Measurements from ENCODE around the gene FYN. TPM values are rescaled to one million over a fixed set of nuclear protein-coding genes. Genes with fewer than 3 reads are reported as not detected.
"Not testable (repeated sequence)": the region's sequence is repeated elsewhere in the genome, so short reads cannot be mapped to it uniquely, and the experiment has no call there.

The FYN gene
- total RNA-seq, 1 experiment from 2014 or later: 95.8 TPM

DNA sequence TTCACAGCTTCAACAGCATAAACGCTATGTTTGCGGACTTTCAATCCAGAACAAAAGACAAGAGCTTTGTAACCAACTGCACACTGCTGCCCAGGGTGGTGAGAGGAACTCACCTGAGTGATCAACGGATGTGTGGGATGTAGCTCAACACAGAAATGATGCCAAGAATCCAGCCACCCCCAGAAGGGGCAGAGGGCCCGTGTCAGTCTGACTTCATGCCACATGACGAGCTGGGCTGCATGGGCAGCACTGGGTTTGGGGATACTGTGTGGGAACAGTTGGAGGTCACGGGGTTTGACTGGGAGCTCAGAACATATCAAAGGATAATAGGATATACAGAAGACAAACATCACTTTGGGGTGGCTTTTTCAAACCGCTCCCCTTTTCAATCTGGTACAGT lies 188.2 kb downstream of the FYN start:
- no peak for DNase-seq (ENCODE audit: low read depth)

DNA sequence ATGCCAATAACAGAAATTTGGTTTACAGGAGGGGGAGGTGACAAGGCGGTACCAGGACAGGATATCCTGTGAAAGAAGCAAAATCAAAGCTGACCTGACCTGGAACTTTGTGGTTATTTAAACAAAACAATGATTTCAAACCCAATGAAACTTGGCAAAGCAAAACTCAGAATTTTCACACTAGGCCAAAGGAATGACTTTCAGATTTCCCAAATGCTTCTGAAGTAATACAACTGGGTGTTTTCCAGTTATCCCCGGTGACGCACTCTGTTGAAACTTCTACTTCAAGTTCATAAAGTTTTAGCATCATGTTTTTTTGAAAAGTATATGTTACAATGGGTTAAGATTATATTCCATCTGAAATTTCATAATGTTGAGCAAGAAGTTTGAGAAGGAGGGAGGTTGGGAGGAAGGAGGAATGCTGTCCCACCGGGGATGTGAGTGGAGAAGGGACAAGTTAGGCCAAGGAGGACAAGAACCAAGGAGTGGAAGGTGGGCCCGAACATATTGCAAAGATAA lies 189.4 kb downstream of the FYN start:
- peak; percentile 77 for DNase-seq (ENCODE audit: low read depth)

DNA sequence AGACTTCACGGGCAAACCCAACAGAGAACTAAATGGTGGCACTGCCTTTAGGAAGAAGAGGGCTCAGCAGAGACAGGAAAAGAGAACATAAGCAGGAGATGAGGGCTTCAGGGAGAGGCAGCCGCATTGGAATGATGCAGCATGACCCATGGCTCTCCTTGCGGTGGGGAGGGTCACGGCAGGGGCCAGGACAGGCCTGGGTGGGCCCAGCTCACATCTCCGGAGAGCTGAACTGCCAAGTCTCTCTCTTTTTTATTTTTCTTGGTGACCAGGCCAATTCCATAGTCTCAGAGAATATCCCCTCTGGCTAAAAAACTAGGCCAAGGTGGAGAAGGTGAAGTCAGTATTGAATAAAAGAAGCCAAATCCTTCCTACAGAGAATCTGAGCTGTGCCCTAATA lies 190.1 kb downstream of the FYN start:
- no peak for DNase-seq (ENCODE audit: low read depth)

DNA sequence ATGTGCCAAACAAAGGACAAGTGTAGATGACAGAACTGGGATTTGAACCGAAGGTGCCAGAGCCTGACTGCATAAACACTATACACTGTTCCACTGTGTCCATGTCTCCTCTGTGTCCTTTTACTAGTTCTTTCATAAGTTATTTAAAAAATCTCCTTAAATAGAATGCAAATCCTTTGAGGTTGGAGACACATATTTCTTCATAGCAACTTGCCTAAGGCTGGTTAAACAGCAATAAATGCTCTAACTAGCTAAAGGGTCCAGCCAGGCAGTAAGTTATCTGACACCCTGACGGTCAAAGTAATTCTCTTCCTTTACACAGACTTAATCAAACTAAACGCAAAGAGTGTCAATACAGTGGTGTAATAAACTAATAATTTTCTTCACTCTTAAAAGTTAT lies 191.4 kb downstream of the FYN start:
- DNase-seq (ENCODE audit: low read depth): no peak

DNA sequence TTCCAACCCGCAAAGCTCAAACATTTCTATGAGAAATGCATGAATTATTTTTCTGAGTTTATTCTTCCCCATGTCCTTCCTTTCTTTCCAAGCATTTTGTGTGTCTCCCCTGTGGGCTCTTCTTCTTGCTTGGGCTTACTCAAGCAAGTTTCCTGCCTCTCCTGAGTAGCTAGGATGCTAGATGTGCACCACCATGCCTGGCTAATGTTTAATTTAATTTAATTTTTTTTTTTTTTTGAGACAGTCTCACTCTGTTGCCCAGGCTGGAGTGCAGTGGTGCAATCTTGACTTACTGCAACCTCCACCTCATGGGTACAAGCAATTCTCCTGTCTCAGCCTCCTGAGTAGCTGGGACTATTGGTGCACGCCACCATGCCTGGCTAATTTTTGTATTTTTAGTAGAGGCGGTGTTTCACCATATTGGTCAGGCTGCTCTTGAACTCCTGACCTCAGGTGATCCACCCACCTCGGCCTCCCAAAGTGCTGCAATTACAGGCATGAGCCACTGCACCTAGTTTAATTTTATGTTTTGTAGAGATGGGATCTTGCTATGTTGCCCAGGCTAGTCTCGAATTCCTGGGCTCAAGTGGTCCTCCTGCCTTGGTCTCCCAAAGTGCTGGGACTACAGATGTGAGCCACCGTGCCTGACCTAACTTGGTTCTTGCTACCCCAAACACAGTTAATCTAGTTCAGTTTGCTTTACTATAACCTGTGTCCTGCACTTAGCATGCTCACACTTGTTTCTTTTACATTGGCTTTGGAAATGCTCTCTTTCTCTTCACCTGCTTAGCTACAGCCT lies 192.2 kb downstream of the FYN start:
- DNase-seq (ENCODE audit: low read depth): not testable (repeated sequence)

DNA sequence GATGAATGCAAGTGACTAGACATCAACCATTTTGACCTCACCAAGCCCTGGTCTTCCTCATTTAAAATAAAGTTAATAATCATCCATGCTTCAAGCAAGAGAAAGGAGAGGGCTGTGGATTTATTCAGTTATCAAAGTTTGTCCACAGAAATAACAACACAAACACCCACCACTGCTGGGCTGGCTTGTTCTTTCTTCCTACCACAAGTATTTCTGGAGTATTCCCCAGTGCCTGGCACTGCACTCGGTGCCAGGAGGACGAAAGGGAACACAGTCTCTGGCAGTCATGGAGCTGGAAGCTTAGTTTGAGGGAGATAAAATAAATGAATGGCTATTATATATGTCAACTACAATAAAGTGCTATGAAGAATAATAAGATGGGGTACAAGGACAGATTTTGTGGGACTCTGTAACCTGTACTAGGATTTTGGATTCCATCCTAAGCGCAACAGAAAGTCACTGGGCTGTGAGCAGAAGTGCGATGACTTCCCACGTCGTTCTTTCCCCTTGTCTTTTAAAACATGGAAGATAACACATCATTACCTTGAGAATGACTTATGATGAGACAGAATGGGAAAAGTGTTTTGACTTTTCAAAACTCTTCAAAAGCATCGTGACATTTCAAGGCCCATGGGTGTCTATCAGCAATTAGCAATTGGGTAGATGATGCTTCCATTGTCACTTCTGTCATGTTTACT lies 193.1 kb downstream of the FYN start:
- DNase-seq (ENCODE audit: low read depth): peak; percentile 14

DNA sequence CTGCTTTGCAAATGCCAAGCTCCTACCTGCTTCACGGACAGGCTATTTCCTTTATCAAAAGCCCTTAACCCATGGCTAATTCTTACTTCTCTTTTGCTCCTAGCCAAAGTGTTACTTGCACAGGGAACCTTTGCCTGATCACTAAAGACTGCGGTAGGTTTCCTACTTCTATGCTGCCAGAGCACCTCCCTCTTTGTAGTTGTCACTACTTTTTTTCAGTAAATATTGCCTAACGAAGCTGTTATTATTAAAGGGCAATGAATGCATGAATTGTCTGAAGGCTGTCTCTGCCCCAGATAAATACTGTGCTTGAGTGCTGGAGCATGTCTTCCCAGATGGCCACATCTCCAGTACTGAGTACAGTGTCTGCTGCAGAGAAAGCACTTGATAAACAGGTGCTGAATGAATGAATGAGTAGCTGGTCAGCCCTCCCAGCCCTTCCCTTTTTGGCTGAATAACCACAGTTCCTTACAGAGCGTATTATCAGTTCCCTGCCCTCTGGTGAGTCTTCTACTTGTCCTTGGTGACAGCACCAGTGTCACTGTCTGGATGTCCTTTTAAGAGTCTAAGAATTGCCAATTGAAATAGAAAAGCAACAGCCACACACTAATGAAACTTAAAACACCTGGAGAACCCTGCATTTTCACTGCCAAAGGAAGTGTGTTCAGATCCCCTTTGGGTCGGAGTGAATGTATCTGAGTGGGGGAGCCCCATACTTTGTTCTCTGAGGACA lies 194.0 kb downstream of the FYN start:
- DNase-seq (ENCODE audit: low read depth): no peak

DNA sequence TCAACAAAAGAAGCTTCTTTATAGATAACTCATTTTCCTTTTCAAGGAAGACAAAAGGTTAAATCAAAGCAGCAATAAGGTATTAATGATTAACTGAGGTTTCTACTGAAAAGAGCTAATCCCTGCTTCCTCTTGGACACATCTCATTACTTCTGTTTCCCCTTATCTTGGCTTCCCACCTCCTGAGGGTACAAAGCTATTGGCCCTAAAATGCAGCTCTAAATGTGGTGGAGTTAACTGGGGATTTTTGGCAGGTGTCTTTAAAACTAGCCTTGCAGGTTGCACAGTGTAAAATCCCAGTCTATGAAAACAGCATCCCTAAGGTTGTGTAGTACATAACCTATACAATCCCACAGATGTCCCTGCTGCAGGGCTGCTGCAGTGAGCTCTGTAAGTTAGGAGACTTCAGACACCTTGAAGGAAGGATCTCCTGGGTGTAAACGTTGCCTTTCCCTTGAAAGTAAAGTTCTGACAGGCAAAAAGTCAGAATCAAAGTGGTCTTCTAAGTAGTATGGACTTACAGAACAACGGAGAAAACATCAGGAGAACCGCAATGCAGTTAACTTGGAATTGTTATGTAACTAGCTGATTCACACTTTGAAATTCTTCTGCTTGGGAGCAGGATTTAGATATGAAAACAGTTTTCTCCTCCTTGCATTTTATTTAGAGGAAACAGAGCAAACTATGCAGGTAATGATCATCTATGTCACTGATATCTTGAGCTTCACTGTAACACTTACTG lies 195.8 kb downstream of the FYN start:
- no peak for DNase-seq (ENCODE audit: low read depth)

DNA sequence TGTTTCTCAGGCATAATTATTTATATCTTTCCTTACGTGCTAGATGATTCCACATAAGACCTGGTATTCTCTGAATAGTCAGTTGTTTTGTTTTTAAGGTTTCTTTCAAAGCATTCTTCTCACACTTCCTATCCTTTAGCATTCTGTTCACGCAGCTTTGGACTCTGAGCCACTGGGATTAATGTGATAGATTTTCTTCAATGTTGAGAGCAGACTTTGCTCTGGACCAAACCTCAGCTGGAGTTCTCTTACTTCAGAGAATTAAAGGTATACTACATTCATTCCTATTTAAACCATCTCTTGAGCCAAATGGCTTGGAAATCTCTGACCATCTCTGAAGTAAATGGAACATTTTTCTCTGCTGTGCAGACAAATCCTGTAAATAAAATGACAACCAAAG lies 196.9 kb downstream of the FYN start:
- no peak for DNase-seq (ENCODE audit: low read depth)

DNA sequence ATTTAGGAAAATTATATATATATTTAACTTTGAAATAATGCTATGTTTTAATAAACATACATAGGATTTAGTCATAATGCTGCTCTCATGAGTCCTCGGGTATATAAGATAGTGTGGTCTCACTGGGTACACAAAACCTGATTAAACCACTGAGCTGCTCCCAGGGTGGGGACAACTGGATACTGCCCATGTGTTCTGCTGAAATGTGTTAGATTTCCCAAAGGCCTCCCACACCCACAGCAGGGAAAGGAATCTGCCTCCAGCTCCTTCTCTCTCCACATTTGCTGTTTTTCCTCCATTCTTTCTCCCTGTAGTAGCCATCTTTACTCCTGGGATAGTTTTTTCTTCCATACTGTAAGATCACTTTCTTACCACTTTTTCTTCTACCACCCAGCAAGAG lies 198.4 kb downstream of the FYN start:
- no peak for DNase-seq (ENCODE audit: low read depth)

DNA sequence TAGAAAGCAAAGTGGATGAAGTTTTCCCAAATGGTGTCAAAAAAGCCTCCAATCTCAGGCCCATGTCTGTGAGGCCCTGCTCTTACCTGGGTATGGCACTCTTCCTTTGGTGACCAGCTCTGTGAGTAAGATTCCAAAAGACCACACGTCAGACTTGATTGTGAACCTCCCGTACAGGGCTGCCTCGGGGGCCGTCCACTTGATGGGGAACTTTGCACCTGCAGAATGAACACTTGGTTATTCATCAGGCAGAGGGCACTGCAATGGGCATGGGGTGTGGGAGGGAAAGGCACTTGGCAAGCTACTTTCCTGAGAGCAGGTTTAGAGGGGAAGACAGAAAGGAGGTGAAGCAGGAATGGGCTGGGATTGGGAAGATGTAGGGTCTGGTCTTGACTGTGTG lies 198.8 kb downstream of the FYN start:
- no peak for DNase-seq (ENCODE audit: low read depth)

DNA sequence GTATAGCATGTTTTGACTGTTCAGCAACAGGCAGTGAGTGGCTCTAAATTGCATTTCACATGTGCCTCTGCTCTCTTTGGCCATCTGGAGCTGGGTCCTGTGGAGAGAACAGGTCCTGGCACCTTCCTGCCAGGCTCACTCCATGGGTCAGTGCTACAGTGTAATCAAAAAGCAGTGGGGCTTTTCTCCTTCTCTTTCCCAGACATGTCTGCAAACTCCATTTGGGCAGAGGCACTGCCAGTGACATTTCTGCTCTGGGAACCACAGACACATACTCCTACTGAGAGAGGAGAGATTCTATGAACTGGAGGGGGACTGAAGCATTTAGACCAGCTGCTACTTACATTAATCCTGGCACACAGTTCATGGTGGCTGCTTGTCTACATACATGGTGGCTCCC lies 199.3 kb downstream of the FYN start:
- no peak for DNase-seq (ENCODE audit: low read depth)

DNA sequence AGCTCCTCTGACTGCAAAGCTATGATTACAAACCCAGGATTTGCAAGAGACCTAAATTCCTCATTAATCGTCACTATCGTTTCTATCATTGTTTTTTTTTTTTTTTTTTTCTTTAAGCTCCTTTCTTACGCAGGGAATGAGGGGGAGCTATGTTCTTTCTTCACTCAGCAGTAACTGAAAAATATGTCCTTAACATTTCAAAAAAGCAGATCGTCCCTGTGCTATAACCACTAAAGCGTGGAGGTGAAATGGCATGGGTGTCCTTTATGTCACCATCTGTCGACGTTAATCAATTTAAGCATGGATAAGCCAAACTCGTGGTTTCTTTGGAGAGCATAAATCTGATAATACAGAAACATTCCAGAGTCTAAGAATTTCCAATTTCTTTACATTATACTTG lies 199.7 kb downstream of the FYN start:
- DNase-seq (ENCODE audit: low read depth): no peak

DNA sequence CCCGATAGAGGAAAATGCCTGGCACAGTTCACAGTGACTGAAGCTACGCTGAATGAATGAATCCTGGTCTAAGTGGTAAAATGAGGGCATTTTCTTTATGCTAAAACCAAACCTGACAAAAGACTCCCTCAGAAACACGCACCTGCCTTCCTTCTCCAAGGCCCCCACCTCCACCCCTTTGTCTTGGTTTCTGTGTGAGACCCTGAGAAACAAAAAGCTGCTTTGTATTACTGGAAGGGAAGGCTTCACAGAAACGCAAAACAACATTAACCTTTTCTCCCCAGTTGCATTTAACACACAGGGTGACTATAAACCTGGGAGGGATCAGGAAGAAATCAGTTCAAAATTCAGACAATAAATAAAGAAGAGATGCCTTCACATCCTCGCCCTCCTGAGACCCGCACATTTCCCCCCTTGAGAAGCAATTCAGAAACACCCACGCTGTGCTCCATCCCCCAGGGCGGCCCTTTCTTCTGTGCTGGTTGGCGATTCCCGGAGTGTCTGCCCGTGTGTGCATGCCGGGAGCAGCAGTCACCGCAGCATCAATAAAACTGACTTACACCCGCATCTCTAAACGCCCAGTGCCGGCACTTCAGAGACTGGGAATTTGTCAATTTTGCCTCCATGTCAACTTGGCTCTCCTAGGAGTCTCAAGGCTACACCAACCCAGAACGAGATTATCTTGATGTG lies 200.3 kb downstream of the FYN start:
- no peak for DNase-seq (ENCODE audit: low read depth)

DNA sequence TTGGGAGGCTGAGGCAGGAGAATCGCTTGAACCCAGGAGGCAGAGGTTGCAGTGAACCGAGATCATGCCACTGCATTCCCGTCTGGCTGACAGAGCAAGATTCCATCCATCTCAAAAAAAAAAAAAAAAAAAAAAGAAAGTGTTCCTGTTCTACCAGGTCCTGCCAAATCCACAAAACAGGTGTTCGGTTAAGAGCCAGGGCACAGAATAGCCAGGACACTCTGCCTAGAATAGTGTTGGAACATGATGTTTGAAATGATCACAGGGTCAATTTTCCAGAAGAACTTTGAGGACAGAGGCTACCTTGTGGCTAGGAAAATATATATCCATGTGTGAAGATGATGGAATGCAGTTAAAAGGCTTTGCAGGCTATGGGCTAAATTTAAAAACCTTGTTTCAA lies 203.9 kb downstream of the FYN start:
- no peak for DNase-seq (ENCODE audit: low read depth)

DNA sequence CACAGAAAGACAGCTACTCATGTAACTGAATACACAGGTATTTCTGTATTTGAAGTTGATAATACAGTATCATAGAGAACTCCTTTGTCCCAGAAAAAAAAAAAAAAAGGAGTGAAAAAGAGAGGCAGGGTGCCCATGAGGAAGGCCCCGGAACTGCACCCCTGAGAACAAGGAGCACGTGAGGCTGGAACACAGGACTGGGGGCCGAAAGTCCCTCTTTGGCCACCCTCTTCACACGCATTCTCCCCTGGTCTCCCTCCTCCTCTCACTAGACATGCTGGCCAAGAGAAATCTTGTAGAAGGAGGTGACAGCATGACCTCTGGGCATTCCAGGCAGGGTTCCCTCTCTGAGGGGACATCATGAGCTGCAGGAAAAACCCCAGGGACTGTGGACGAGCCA lies 204.8 kb downstream of the FYN start:
- DNase-seq (ENCODE audit: low read depth): no peak

DNA sequence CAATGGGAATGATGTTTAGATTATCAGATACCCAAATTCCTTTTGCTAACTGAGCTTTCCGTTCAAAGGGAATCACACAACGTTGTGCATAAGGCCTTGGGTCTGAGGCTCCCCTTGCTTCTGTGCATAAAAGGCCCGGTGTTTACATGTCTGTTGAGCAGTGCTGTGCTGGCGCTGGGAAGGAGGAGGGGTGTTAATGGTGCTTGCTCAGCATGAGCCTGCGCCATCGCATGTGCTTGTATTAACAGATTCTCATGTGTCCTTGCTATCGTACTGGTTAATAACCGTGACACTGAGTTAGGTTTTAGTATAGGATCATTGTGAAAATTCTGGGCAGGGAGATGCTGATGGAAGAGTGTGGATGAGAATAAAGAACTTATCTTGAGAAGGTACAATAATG lies 205.3 kb downstream of the FYN start:
- no peak for DNase-seq (ENCODE audit: low read depth)

DNA sequence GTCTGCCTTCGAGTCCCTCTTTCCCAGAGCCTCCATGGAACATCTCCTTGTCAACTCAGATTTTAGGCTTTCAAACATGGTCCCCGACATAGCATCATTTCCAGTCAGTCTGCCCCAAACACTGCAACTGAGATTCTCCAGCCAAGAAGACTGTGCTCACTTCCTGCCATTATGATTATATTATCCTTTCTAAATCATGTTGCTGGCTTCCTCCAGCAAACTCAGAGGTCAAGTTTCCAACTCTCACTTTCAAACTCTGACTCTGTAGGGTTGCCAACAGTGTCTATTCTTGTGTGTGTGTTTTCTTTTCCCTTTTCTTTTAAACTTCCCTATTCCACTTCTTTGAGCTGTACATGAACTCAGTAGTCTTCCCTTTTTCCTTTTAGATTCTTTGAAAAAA lies 206.4 kb downstream of the FYN start:
- DNase-seq (ENCODE audit: low read depth): no peak

DNA sequence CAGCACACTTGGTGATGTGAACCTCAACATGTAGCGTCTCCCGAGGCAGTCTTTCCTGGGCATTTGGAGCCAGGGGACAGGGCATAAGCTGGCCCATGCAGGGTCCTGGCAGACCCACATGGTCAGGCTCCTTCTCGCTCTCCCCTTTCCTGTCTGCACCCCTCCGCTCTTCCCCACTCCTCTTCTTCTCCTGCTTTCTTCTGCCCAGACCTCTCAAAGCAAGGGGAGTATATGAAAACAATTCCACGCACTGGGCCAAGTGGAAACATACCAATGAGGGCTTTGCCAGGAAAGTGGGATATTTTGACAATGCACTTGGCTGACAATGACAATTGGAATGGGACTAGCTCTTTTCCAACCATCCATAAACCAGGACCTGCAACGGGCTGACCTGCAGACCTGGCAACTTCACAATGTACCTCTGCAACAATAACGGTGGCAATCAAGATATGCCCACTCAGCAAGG lies 208.7 kb downstream of the FYN start:
- no peak for DNase-seq (ENCODE audit: low read depth)

DNA sequence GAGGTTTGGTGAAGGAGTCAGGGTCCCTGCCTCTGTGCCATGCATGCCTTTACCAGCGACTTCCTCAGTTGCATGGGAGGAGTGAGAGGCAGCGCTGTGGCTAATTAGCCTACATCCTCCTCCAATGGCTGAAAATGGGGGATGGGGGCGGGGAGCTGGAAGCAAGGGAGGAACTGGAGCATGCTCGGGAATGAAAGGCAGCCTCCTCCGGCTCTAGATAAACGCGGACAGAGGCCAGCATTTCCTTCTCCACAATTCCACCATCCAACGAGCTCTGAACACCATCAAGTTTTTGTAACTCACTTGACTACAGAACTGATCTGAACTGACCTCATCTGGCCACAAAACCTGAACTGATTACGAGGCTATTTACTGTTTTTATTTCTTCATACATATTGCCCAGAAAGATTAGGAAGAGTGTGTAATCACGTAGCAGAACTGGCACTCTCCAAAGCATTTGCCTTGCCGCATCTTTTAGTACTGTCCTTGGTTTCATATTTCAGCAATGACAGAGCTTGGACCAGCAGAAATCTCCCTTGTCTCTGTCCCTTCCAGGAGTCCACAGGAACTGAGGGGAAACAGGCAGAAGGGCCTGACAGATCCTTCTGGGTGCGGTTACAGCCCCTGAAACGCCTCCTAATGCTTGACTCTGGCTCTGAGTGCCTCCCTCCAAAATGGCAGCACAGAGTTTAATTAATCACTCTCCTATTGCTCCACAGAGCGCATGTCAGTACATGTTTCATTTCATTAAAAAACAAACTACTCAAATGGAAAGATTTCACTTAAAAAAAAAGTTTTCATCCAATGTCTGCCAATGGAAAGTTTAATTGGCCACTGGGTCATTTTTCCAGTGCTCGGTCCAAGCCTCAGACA lies 209.3 kb downstream of the FYN start:
- DNase-seq (ENCODE audit: low read depth): peak; percentile 69

Data from LHCN-M2 (cell line).